Fibroblast of lung (primary cell): Measurements from ENCODE around the gene HOXA11.

Experiments used
- EZH2 ChIP-seq: IDR thresholded peaks from 2 replicates; pipeline ENCODE4 v1.5.1; 2012; ENCODE audit warnings: low read length, control low read depth, mild to moderate bottlenecking; ENCODE audit errors: missing control alignments
- TF ChIP-seq, protein P1 (sequence below), 2 donors: IDR thresholded peaks in 1 of 2; conservative IDR thresholded peaks in 1 of 2; 1 replicate in 1 of 2; 2 replicates in 1 of 2; pipeline ENCODE4 v1.5.1; 2011 to 2012; ENCODE audit warnings: low read length in 2 of 2, control low read depth in 1 of 2, inconsistent platforms in 1 of 2, low read depth in 1 of 2, mild to moderate bottlenecking in 1 of 2

DNA sequence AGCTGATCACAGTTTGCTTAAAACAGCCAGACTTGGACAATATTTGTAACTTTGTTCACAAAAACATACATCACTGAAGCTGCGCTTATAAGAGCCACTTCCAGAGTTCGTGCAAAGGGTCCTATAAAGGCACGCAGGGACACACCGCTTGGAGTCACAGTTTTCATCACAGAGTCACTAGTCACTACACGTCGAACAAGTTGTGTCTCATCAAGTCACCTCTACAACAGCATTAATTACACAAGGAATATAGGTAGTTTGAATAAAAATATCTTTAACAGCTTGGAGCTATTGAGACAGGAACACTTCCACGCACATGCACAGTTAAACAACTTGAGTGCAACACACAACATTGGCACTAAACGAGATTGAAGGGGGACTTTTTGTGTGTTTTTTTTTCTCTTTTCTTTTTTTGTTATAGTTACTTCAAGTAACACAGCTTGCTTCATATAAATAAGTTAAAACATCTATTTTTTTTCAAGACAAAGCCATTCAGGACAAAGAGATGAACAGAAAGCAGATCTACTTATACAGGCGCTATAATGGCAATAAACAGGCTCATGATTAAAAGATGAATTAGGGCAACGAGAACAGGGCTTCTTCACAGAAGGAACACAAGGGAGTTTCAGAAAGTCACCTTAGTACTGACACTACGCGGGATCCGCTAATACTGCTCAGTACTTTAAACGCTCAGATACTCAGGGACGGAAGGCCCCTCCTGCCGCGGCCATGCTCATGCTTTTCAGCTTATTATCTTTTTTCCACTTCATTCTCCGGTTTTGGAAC is 43.7 kb downstream of the HOXA11 start:
- TF ChIP-seq, protein P1, sequence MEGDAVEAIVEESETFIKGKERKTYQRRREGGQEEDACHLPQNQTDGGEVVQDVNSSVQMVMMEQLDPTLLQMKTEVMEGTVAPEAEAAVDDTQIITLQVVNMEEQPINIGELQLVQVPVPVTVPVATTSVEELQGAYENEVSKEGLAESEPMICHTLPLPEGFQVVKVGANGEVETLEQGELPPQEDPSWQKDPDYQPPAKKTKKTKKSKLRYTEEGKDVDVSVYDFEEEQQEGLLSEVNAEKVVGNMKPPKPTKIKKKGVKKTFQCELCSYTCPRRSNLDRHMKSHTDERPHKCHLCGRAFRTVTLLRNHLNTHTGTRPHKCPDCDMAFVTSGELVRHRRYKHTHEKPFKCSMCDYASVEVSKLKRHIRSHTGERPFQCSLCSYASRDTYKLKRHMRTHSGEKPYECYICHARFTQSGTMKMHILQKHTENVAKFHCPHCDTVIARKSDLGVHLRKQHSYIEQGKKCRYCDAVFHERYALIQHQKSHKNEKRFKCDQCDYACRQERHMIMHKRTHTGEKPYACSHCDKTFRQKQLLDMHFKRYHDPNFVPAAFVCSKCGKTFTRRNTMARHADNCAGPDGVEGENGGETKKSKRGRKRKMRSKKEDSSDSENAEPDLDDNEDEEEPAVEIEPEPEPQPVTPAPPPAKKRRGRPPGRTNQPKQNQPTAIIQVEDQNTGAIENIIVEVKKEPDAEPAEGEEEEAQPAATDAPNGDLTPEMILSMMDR (conservative IDR thresholded peaks at IDR 0.05 in 1 of 2, IDR thresholded peaks at IDR 0.05 in 1 of 2; ENCODE audit: low read depth in 1 of 2, low read length in 2 of 2), result no peak
- TF ChIP-seq EZH2, result no peak
